ENCODE results near the gene UBE3B.

UBE3B gene

DNA sequence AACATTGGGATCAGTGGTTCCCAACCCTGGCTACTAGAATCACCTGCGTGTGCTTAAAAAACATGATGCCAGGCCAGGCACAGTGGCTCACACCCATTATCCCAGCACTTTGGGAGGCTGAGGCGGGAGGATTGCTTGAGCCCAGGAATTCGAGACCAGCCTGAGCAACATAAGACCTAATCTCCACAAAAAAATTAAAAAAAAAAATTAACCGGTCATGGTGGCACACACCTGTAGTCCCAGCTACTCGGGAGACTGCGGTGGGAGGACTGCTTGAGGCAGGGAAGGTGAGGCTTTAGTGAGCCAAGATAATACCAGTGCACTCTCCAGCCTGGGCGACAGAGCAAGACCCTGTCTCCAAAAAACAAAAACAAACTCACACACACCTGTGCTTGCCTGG lies 2.3 kb upstream of the UBE3B start:
- DNase-seq, result no peak

DNA sequence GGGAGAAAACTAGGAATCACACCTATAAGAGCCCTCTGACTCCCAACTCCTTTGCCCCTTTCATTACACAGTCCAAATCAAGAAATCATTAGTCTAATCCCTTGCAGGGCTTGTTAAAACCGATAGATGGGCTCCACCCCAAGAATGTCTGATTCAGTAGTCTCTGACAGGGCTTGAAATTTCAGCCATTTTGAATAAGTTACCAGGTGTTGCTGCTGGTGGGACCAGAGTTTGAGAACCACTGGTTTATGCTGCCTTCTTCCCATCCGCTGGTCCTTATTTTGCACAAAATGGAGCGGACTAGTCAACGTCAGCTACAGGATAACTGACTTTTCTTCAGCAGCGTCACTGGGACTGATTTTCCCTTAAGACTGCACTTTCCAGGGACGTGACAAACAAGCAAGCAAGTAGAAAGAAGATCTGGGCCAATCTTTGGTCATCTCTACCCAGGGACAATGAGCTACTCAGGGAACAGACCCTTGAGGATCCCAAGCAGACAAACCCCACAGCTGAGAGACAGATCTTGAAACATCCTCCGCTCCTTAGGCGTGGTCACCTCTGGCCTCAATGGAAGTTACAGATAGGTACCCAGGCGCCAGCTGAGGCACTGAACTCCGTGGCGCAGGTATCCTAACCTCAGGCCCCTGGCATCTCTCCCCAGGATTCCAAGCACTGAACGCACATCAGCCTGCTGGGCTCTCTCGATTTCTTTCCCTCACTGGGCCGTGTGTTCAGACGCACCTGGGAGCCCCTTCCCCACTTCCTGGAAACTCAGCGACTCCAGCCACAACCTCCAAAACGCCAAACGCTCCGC lies 1.2 kb upstream of the UBE3B start:
- no peak for DNase-seq

DNA sequence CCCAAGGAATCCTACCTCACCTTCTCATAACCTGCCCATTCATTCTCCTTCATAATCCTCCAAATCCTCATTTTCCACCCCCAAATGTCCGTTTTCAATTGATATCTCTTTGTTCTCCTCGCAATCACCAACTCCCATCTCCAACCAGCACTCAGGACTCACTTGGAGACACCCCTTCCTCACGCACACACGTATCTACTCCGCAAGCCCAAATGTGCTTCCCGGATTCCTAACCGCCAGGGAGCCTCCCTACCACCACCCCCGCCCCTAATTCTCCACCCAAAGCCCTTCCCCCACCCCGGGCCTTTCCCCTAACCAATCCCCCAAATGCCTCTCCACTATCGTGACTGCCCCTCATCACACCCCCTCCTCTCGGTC lies 638 bp upstream of the UBE3B start:
- DNase-seq, result no peak

- DNase-seq, result no peak
Observed at GRCh38 chr12:109477963-109478315, 505 bp downstream of the UBE3B start.

- no peak for DNase-seq
Observed at GRCh38 chr12:109479761-109480160, 2.3 kb downstream of the UBE3B start.

- no peak for DNase-seq
Observed at GRCh38 chr12:109480356-109480755, 2.9 kb downstream of the UBE3B start.

DNA sequence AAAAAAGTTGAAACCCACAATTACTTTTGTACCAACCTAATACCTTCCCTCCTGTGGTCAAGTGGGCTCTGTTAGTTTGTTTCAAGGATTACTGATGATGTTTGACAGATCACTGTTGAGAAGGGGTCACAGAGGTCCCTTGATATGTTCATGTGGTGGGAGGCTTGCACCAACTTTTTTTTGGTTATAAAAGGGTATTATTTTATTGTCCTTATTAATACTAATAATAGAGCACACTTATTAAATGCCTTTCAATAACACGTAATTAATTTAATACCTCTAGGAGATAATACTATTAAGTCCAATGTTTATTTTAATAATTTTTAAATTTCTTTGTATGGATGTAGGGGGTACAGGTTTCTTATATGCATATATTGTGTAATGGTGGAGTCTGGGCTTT lies 4.4 kb downstream of the UBE3B start:
- no peak for DNase-seq

GRCh38 chr12:109482491-109482890 lies 5.1 kb downstream of the UBE3B start:
- DNase-seq, result no peak

GRCh38 chr12:109482894-109483293 lies 5.5 kb downstream of the UBE3B start:
- no peak for DNase-seq

GRCh38 chr12:109483346-109483745 lies 5.9 kb downstream of the UBE3B start:
- no peak for DNase-seq

GRCh38 chr12:109485201-109485600 lies 7.8 kb downstream of the UBE3B start:
- no peak for DNase-seq

DNA sequence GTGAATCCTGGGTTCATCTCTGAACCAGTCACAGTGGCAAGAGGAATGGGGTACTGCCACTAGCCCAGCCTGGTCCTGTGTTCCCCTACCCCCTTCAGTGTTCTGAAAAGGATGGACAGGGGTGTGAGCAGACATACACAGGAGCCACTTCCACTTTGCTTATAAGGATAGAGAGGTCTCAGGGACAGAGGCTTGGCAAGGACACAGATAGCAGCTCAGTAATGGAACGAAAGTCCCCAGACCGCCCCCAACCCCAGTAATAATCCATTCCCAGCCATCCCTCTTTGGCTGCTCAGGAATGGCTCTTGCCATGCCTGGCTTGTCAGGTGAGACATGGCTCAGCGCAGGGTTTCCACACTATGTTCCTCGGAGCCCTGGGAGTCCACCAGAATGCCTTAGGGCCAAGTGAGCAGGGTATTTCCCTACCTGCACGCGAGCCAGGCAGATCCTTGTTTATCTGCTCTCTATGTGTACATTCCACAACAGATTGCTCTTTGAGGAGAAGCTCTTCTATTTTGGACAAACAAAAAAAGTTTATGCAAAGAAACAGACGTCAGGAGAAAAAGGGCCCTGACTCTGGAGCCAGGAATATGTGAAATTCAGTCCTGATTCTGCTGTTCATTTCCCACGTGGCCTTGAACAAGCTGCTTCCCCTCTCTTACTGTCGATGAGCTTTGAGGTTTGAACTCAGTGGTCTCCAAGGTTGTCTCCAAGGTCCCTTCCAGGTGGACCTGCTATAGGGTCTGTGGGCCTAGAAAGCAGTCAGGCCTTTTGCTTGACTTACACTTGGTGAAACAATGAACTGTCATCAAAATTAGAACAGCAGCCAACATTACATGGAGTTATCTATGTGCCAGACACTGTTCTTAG lies 10.0 kb downstream of the UBE3B start:
- DNase-seq, result no peak

GRCh38 chr12:109488051-109488665 lies 10.7 kb downstream of the UBE3B start:
- DNase-seq, result no peak

DNA sequence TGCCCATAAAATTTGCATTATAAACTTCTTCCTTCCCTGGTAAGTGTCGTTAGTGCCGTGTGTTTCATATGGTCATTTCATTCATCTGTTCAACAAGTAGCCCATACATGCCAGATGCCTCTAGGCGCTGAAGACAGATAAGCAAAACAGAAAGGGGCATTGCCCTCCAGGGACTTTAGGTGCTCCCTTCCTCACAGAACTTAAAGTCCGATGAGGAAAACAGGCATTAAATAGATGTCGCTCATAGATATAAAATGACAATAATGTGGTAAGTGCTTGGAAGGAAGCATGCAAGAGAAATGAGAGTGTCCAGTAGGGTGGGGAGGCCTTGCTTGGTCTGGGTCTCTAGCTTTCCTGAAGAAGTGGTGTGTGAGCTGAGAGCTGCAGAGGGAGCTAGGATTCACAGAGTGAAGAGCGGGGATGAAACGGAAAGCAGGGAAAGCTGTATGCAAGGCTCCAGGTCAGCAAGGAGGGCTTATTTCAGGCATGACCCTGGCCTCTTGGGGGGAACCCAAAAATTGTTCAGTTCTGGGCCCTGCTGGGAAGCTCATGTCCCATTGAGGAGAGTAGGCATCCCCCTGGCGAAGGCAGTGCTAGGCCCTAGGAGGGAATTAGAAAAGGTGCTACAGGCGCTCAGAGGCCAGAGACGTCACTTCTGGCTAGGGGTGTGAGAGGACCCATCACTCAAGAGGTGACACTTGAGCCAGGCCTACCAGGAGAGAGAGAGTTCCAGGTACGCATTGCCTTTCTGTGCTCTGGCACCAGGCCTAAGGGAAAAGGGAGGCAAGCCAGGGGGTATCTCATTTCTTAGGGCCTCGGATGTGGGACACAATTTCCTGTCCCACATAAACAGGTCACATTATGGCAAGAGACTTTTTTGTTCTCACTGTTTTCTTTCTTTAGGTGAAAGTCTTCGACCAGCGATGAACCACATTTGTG lies 11.9 kb downstream of the UBE3B start:
- DNase-seq, result no peak

DNA sequence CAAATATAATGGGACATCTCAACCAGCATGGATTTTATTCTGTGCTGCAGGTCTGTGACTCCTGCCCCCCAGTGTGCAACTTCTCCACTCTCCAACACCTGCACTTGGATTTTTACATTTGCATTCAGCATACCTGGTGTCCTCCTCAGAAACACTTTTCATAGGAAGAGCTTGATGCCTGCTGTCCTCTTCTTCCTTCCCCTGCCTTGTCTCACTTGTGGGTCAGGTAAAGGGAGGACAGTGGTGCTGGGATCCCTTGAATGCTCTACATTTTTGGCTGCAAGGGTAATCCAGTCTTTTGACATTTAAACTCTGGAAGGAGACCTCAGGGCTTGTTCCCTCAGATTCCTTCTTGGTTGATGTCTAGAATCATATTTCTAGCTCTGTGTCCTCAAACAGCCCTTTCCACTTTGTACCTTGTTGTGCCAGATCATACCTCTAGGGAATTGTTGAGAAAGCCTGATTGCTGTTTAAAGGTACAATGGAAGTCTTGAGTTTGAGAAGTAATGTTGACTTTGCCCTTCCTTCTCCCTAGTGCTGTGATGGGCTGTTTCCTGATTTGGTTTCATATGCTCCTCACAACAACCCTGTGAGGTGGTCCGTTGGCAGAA lies 12.6 kb downstream of the UBE3B start:
- no peak for DNase-seq

- DNase-seq, result no peak
Observed at GRCh38 chr12:109491671-109492070, 14.2 kb downstream of the UBE3B start.

DNA sequence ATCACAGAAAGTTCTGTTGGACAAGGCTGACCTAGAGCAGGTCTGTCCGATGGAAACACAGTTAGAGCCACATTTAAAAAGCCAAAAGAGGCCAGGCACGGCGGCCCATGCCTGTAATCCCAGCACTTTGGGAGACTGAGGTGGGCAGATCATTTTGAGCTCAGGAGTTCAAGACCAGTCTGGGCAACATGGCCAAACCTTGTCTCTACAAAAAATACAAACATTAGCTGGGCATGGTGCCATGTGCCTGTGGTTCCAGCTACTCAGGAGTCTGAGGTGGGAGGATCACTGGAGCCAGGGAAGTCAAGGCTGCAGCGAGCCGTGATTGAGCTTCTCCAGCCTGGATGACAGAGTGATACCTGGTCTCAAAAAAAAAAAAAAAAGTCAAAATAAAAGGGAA lies 14.9 kb downstream of the UBE3B start:
- DNase-seq, result no peak

GRCh38 chr12:109493090-109493489 lies 15.7 kb downstream of the UBE3B start:
- no peak for DNase-seq

DNA sequence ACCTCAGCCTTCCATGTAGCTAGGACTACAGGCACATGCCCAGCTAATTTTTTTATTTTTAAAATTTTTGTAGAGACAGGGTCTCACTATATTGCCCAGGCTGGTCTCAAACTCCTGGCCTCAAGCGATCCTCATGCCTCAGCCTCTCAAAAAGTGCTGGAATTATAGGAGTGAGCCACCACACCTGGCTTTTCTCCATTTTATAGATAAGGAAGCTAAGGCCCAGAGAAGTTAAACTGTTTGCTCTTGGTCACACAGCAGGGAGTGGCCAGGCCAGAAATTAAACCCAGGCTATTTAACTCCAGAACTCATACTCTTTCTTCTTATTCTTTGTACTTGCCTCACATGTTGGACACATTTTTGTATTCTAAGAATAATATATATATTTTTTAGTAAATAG lies 16.5 kb downstream of the UBE3B start:
- no peak for DNase-seq

GRCh38 chr12:109494348-109494881 lies 17.0 kb downstream of the UBE3B start:
- DNase-seq, result no peak

GRCh38 chr12:109495012-109495411 lies 17.6 kb downstream of the UBE3B start:
- no peak for DNase-seq

GRCh38 chr12:109496306-109496705 lies 18.9 kb downstream of the UBE3B start:
- no peak for DNase-seq
